SU-DHL-6 (cell line): ENCODE measurements around the gene APBB2.
A peak's percentile ranks its signal among the peaks of the same experiment; 100 is the strongest.

Experiments used
- EZH2phosphoT487 ChIP-seq: fragments of 200-600 bp; sonication (generic), shearing (Covaris generic); conservative IDR thresholded peaks from 2 replicates; pipeline ENCODE4 v1.6.1; 2018; ENCODE audit warnings: mild to moderate bottlenecking, antibody characterized with exemption, low read length, moderate library complexity, mixed read lengths
- TF ChIP-seq, protein P1 (sequence below): fragments of 200-600 bp; sonication (generic); IDR thresholded peaks from one replicate; pipeline ENCODE4 v1.5.1; 2017; ENCODE audit warnings: antibody characterized with exemption, mild to moderate bottlenecking, low read length, moderate library complexity; ENCODE audit not compliant: insufficient read depth, poor library complexity, severe bottlenecking

GRCh38 chr4:41214136-41214824, at the start of gene APBB2:
- TF ChIP-seq, protein P1, sequence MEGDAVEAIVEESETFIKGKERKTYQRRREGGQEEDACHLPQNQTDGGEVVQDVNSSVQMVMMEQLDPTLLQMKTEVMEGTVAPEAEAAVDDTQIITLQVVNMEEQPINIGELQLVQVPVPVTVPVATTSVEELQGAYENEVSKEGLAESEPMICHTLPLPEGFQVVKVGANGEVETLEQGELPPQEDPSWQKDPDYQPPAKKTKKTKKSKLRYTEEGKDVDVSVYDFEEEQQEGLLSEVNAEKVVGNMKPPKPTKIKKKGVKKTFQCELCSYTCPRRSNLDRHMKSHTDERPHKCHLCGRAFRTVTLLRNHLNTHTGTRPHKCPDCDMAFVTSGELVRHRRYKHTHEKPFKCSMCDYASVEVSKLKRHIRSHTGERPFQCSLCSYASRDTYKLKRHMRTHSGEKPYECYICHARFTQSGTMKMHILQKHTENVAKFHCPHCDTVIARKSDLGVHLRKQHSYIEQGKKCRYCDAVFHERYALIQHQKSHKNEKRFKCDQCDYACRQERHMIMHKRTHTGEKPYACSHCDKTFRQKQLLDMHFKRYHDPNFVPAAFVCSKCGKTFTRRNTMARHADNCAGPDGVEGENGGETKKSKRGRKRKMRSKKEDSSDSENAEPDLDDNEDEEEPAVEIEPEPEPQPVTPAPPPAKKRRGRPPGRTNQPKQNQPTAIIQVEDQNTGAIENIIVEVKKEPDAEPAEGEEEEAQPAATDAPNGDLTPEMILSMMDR = peak; percentile 65
- TF ChIP-seq EZH2phosphoT487 = no peak
